Measurements from ENCODE around the gene IFNA8.
"Not testable (repeated sequence)": the region's sequence is repeated elsewhere in the genome, so short reads cannot be mapped to it uniquely, and the experiment has no call there.

IFNA8 gene

GRCh38 chr9:21428235-21428634 lies 19.3 kb downstream of the IFNA8 start:
- no peak for DNase-seq (ENCODE audit: low read depth in 2 of 2, low spot score in 1 of 2)

- DNase-seq (ENCODE audit: low read depth in 2 of 2, low spot score in 1 of 2), result no peak
These were observed 20.3 kb downstream of the IFNA8 start for GRCh38 chr9:21429191-21429590.

- no peak for DNase-seq (ENCODE audit: low read depth in 2 of 2, low spot score in 1 of 2)
These were observed 23.9 kb downstream of the IFNA8 start for GRCh38 chr9:21432672-21433425.

DNA sequence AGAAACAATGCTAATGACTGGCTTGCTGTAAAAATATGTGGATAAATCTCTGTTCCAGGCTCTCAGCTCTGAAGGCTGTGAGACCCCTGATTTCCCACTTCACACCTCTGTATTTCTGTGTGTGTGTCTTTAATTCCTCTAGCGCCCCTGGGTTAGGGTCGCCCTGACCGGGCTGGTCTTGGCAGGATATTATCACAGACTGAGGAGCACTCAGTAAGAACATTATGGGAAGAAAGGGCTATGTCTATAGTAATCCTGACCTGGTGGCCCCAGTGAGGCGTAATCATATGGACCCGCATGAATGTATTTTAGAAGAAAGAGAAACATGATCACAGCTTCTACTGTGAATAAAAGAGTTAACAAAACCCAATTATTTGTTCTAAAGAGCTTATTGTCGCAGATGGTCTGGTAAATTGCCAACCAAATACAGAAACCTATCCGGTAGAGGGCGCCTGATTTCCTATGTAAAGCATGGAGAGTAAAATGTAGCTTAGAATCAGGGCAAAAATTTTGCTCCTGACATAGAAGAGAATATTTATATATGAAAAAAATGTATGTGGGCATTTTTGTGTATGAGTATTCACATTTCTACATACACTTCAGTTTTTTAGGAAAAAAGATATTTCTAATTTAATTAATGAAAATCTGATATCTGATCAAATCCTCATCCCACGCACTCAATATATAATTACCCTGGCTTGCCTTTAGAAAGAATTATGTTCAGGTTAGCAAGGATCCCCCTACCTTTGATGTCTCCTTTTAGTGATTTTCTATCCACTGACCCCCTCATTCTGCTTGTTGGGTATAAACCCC lies 25.5 kb downstream of the IFNA8 start:
- peak in 1 of 2 donors; percentile 24 for DNase-seq (ENCODE audit: low read depth in 2 of 2, low spot score in 1 of 2)

- not testable (repeated sequence) for DNase-seq (ENCODE audit: low read depth in 2 of 2, low spot score in 1 of 2)
These were observed 26.1 kb downstream of the IFNA8 start for GRCh38 chr9:21435015-21435383.

GRCh38 chr9:21440139-21440538 lies 31.2 kb downstream of the IFNA8 start, which contains the start of gene IFNA1:
Gene IFNA1 (plus strand): TSS chr9:21440439. CDS start chr9:21440508, 69 bp downstream.
- no peak for DNase-seq (ENCODE audit: low read depth in 2 of 2, low spot score in 1 of 2)

- no peak for DNase-seq (ENCODE audit: low read depth in 2 of 2, low spot score in 1 of 2)
These were observed 35.1 kb downstream of the IFNA8 start for GRCh38 chr9:21443849-21444625.

GRCh38 chr9:21449312-21449711 lies 40.4 kb downstream of the IFNA8 start:
- DNase-seq (ENCODE audit: low read depth in 2 of 2, low spot score in 1 of 2), result not testable (repeated sequence)

GRCh38 chr9:21450733-21451394 lies 41.9 kb downstream of the IFNA8 start:
- no peak for DNase-seq (ENCODE audit: low read depth in 2 of 2, low spot score in 1 of 2)

GRCh38 chr9:21452681-21453080 lies 43.8 kb downstream of the IFNA8 start:
- no peak for DNase-seq (ENCODE audit: low read depth in 2 of 2, low spot score in 1 of 2)

DNA sequence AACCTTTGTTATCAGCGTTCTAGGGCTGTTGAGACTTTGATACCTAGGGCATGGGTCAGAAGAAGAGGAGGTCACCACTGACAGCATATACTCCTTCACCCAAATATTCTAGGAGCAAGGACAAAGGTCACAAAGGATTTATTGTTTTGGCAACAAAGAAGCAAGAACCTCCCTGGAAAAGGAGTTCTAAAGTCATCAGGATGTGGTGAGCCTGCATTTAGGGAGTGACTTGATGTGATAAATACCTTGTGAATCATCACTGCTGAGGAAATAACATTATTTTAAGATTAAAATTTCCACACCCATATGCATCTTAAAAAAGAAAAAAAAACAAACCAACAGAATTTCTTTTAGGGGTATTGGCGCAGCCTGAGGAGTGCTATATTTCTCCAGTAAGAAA lies 45.2 kb downstream of the IFNA8 start:
- no peak for DNase-seq (ENCODE audit: low read depth in 2 of 2, low spot score in 1 of 2)

- DNase-seq (ENCODE audit: low read depth in 2 of 2, low spot score in 1 of 2), result no peak
These were observed 46.4 kb downstream of the IFNA8 start for GRCh38 chr9:21455320-21455719.

Data from stimulated activated CD8-positive, alpha-beta memory T cell treated with anti-CD3 and anti-CD28 coated beads, Interleukin-4, amount 100 ng/mL, for 4 hours (primary cell).